AG04449 (cell line): ENCODE measurements around the gene PRR23E.

Experiments used
- CTCF ChIA-PET: fragments of 350-600 bp; formaldehyde crosslinking; extraction: SDS; loops from one replicate; lab custom pipeline; 2021; ENCODE audit warnings: antibody characterized with exemption; lab: Yijun Ruan, JAX
- POLR2A ChIA-PET: fragments of 400-600, 350-600 bp; formaldehyde crosslinking; extraction: SDS; loops from one replicate; lab custom pipeline; 2020; ENCODE audit warnings: antibody characterized with exemption, inconsistent platforms; lab: Yijun Ruan, JAX
- DNase-seq: peaks from one replicate; pipeline ENCODE4 v3.0.0-alpha.2; 2010; ENCODE audit warnings: low read depth, low spot score
- H3K4me3 ChIP-seq: 2 replicates; pipeline ENCODE4 v1.5.1; 2011; ENCODE audit warnings: low read depth, mild to moderate bottlenecking, control low read depth, low read length
- CTCF ChIP-seq: IDR thresholded peaks from one replicate; pipeline ENCODE4 v1.5.1; 2011; ENCODE audit warnings: mild to moderate bottlenecking, moderate library complexity, low read length, control low read depth, inconsistent platforms; ENCODE audit not compliant: insufficient read depth; ENCODE audit errors: missing control alignments

Gene PRR23E

GRCh38 chr3:127180859-127181258 lies 12.1 kb upstream of the PRR23E start:
- H3K4me3 ChIP-seq = no peak overlapping the region
- TF ChIP-seq CTCF = no peak
- ChIA-PET POLR2A (no interaction called here), CTCF (no interaction called here)
- DNase-seq = no peak

GRCh38 chr3:127182431-127182830 lies 10.5 kb upstream of the PRR23E start:
- ChIA-PET POLR2A (no interaction called here), CTCF (no interaction called here)
- no peak overlapping the region for H3K4me3 ChIP-seq
- no peak for TF ChIP-seq CTCF
- no peak for DNase-seq

- POLR2A ChIA-PET = no interaction called here
- CTCF ChIA-PET = no interaction called here
- no peak for DNase-seq
- TF ChIP-seq CTCF = no peak
- no peak overlapping the region for H3K4me3 ChIP-seq
These were observed 9.8 kb upstream of the PRR23E start for GRCh38 chr3:127182848-127183714.

- H3K4me3 ChIP-seq = no peak overlapping the region
- DNase-seq = no peak
- TF ChIP-seq CTCF = no peak
- ChIA-PET POLR2A (no interaction called here), CTCF (no interaction called here)
These were observed 8.7 kb upstream of the PRR23E start for GRCh38 chr3:127183931-127184869.

- ChIA-PET CTCF (interaction anchor here (1.5 kb wide), 1 partner anchor 10 kb away, joined by 3 read pairs; no protein-coding TSS in a partner anchor), POLR2A (no interaction called here)
- no peak for DNase-seq
- no peak for TF ChIP-seq CTCF
- H3K4me3 ChIP-seq = no peak overlapping the region
These were observed 8.1 kb upstream of the PRR23E start for GRCh38 chr3:127184870-127185216.

- CTCF ChIA-PET = interaction anchor here (1.5 kb wide), 1 partner anchor 9 kb away, joined by 3 read pairs; no protein-coding TSS in a partner anchor
- DNase-seq = no peak
- no peak overlapping the region for H3K4me3 ChIP-seq
- no peak for TF ChIP-seq CTCF
- POLR2A ChIA-PET = no interaction called here
These were observed 7.7 kb upstream of the PRR23E start for GRCh38 chr3:127185268-127185667.
